Measurements from ENCODE around the gene CDCA7.
"Not testable (repeated sequence)": the region's sequence is repeated elsewhere in the genome, so short reads cannot be mapped to it uniquely, and the experiment has no call there.

Gene CDCA7

DNA sequence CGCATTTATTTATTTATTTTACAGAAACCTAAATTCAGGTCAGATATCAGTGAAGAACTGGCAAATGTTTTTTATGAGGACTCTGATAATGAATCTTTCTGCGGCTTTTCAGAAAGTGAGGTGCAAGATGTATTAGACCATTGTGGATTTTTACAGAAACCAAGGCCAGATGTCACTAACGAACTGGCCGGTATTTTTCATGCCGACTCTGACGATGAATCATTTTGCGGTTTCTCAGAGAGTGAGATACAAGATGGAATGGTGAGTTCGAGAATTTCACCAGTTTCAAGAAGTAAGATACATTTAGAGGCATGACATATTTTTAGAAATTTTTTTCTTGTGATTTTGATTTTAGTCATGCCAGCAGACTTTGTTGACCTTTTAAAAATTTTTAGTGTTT is 4.6 kb downstream of the CDCA7 start:
- H3K4me3 Mint-ChIP-seq, result no peak overlapping the region
- H3K27ac Mint-ChIP-seq, result no peak overlapping the region
- peaks cover 24% of the 10 kb centered on the region for H3K4me1 Mint-ChIP-seq
- no peaks in the 10 kb centered on the region for H3K9me3 Mint-ChIP-seq
- no peaks in the 10 kb centered on the region for H3K27me3 Mint-ChIP-seq (ENCODE audit: low read depth, poor library complexity)
- peaks cover 42% of the 10 kb centered on the region for H3K36me3 Mint-ChIP-seq (ENCODE audit: low read depth)
- DNase-seq, result no peak
- no peak for TF ChIP-seq CTCF (IDR thresholded peaks at IDR 0.05)

GRCh38 chr2:173370198-173370597 is 15.5 kb downstream of the CDCA7 start:
- no peak for DNase-seq

DNA sequence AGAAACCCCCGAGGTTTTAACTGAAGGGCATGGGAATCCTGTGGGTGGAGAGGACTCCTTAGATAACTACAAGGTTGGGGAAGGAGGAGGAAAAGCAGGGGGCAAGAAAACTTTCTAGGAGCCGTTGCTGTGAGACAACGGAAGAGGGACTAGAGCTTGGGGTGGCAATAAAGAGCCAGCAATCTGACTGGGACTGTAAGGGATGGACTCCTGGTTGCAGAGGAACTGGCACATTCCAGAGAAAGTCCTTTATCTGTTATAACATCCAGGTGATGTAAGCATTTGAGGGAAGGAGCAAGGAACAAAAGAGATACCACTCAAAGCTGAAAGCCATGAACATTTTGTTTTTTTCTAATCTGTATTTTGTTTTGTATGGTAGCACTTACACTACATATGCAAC is 16.4 kb downstream of the CDCA7 start:
- H3K36me3 Mint-ChIP-seq (ENCODE audit: low read depth), result peaks cover 64% of the 10 kb centered on the region
- no peak for DNase-seq
- H3K9me3 Mint-ChIP-seq, result no peaks in the 10 kb centered on the region
- no peak overlapping the region for H3K4me3 Mint-ChIP-seq
- H3K27me3 Mint-ChIP-seq (ENCODE audit: low read depth, poor library complexity), result no peaks in the 10 kb centered on the region
- no peak for TF ChIP-seq CTCF (IDR thresholded peaks at IDR 0.05)
- no peaks in the 10 kb centered on the region for H3K4me1 Mint-ChIP-seq
- H3K27ac Mint-ChIP-seq, result peak overlapping the region; percentile 88

More at GRCh38 chr2:173370198-173370597, 15.5 kb downstream of the CDCA7 start:
- H3K4me1 Mint-ChIP-seq, result no peaks in the 10 kb centered on the region
- no peaks in the 10 kb centered on the region for H3K9me3 Mint-ChIP-seq
- peaks cover 72% of the 10 kb centered on the region for H3K36me3 Mint-ChIP-seq (ENCODE audit: low read depth)
- H3K27me3 Mint-ChIP-seq (ENCODE audit: low read depth, poor library complexity), result no peaks in the 10 kb centered on the region
- H3K27ac Mint-ChIP-seq, result peak overlapping the region; percentile 88
- no peak overlapping the region for H3K4me3 Mint-ChIP-seq
- no peak for TF ChIP-seq CTCF (IDR thresholded peaks at IDR 0.05)

GRCh38 chr2:173373290-173373689 is 18.6 kb downstream of the CDCA7 start:
- H3K4me3 Mint-ChIP-seq, result no peak overlapping the region
- peaks cover 51% of the 10 kb centered on the region for H3K36me3 Mint-ChIP-seq (ENCODE audit: low read depth)
- H3K9me3 Mint-ChIP-seq, result no peaks in the 10 kb centered on the region
- H3K27ac Mint-ChIP-seq, result no peak overlapping the region
- no peaks in the 10 kb centered on the region for H3K4me1 Mint-ChIP-seq
- no peak for TF ChIP-seq CTCF (IDR thresholded peaks at IDR 0.05)
- H3K27me3 Mint-ChIP-seq (ENCODE audit: low read depth, poor library complexity), result no peaks in the 10 kb centered on the region
- DNase-seq, result no peak

- H3K4me3 Mint-ChIP-seq, result no peak overlapping the region
Observed at GRCh38 chr2:173374634-173375033, 20.0 kb downstream of the CDCA7 start.

DNA sequence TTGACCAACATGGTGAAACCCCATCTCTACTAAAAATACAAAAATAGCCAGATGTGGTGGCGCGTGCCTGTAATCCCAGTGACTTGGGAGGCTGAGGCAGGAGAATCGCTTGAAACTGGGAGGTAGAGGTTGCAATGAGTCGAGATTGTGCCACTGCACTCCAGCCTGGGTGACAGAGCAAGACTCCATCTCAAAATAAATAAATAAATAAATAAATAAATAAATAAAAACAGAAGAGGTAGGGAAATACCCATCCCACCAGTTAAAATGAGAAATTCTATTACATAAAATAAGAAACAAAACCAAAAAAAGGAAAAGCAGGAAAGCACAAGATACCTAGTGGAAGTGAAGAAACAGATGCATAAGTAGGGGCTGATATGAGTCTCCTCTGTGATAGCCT is 30.9 kb downstream of the CDCA7 start:
- H3K27ac Mint-ChIP-seq; DNase-seq; H3K9me3 Mint-ChIP-seq; H3K27me3 Mint-ChIP-seq (ENCODE audit: low read depth, poor library complexity); H3K4me3 Mint-ChIP-seq: not testable (repeated sequence)
- H3K36me3 Mint-ChIP-seq (ENCODE audit: low read depth), result peaks cover 21% of the 10 kb centered on the region
- H3K4me1 Mint-ChIP-seq, result peaks cover 37% of the 10 kb centered on the region

More at GRCh38 chr2:173374634-173375033, 20.0 kb downstream of the CDCA7 start:
- Mint-ChIP-seq H3K36me3 (ENCODE audit: low read depth) (peaks cover 40% of the 10 kb centered on the region), H3K4me1 (no peaks in the 10 kb centered on the region), H3K27me3 (ENCODE audit: low read depth, poor library complexity) (no peaks in the 10 kb centered on the region), H3K9me3 (no peaks in the 10 kb centered on the region), H3K27ac (no peak overlapping the region)
- no peak for DNase-seq
- TF ChIP-seq CTCF (IDR thresholded peaks at IDR 0.05), result no peak
